Measurements from ENCODE around the gene GNPTAB.
"Not testable (repeated sequence)": the region's sequence is repeated elsewhere in the genome, so short reads cannot be mapped to it uniquely, and the experiment has no call there.

The GNPTAB gene

GRCh38 chr12:101830367-101831325 is at the start of gene GNPTAB:
TSS of gene GNPTAB (minus strand) at chr12:101830959. CDS start at chr12:101830675, 284 bp downstream.
- DNase-seq (ENCODE audit: low read depth, low spot score): peak; percentile 90

- no peak for DNase-seq (ENCODE audit: low read depth, low spot score)
These were observed 47.6 kb upstream of the GNPTAB start for GRCh38 chr12:101878243-101878821.

GRCh38 chr12:101877806-101878242 is 47.1 kb upstream of the GNPTAB start:
- DNase-seq (ENCODE audit: low read depth, low spot score): no peak

GRCh38 chr12:101876861-101877805 is 46.4 kb upstream of the GNPTAB start, which contains the start of gene DRAM1:
TSS of gene DRAM1 (plus strand) at chr12:101877580. CDS start at chr12:101877790, 210 bp downstream.
- DNase-seq (ENCODE audit: low read depth, low spot score): peak; percentile 46

- no peak for DNase-seq (ENCODE audit: low read depth, low spot score)
These were observed 45.6 kb upstream of the GNPTAB start for GRCh38 chr12:101876322-101876860.

- no peak for DNase-seq (ENCODE audit: low read depth, low spot score)
These were observed 44.4 kb upstream of the GNPTAB start for GRCh38 chr12:101875162-101875561.

GRCh38 chr12:101870925-101871324 is 40.2 kb upstream of the GNPTAB start:
- no peak for DNase-seq (ENCODE audit: low read depth, low spot score)

- DNase-seq (ENCODE audit: low read depth, low spot score): not testable (repeated sequence)
These were observed 36.9 kb upstream of the GNPTAB start for GRCh38 chr12:101867619-101868018.

GRCh38 chr12:101866615-101867373 is 36.0 kb upstream of the GNPTAB start:
- DNase-seq (ENCODE audit: low read depth, low spot score): no peak

- no peak for DNase-seq (ENCODE audit: low read depth, low spot score)
These were observed 33.2 kb upstream of the GNPTAB start for GRCh38 chr12:101863981-101864380.

GRCh38 chr12:101862245-101862644 is 31.5 kb upstream of the GNPTAB start:
- no peak for DNase-seq (ENCODE audit: low read depth, low spot score)

- DNase-seq (ENCODE audit: low read depth, low spot score): not testable (repeated sequence)
These were observed 30.9 kb upstream of the GNPTAB start for GRCh38 chr12:101861688-101862087.

GRCh38 chr12:101859664-101860607 is 29.2 kb upstream of the GNPTAB start:
- DNase-seq (ENCODE audit: low read depth, low spot score): no peak

- no peak for DNase-seq (ENCODE audit: low read depth, low spot score)
These were observed 27.6 kb upstream of the GNPTAB start for GRCh38 chr12:101858361-101858760.

GRCh38 chr12:101857043-101857558 is 26.3 kb upstream of the GNPTAB start:
- no peak for DNase-seq (ENCODE audit: low read depth, low spot score)

GRCh38 chr12:101856614-101857013 is 25.9 kb upstream of the GNPTAB start:
- not testable (repeated sequence) for DNase-seq (ENCODE audit: low read depth, low spot score)

- DNase-seq (ENCODE audit: low read depth, low spot score): no peak
These were observed 25.2 kb upstream of the GNPTAB start for GRCh38 chr12:101855976-101856375.

GRCh38 chr12:101855364-101855884 is 24.7 kb upstream of the GNPTAB start:
- DNase-seq (ENCODE audit: low read depth, low spot score): no peak

- DNase-seq (ENCODE audit: low read depth, low spot score): no peak
These were observed 24.0 kb upstream of the GNPTAB start for GRCh38 chr12:101854747-101855146.

All from activated naive CD8-positive, alpha-beta T cell treated with anti-CD3 and anti-CD28 coated beads, Interleukin-2, amount 50 U/mL, for 16 hours (primary cell).